HCT116 (cell line): ENCODE measurements around the gene MPP4.

Experiments used
- CTCF ChIP-seq, 3 experiments: fragments of 200-600 bp in 1 of 3; sonication (generic) in 1 of 3; IDR thresholded peaks in 2 of 3; conservative IDR thresholded peaks in 1 of 3; 2 replicates each; pipeline ENCODE4 v1.5.1; 2012 to 2017; ENCODE audit warnings: low read depth in 2 of 3, low read length in 2 of 3, antibody characterized with exemption in 1 of 3, borderline replicate concordance in 1 of 3, control low read depth in 1 of 3, mild to moderate bottlenecking in 1 of 3, mixed read lengths in 1 of 3, mixed run types in 1 of 3, moderate library complexity in 1 of 3; ENCODE audit not compliant: insufficient read depth in 1 of 3
- MAX ChIP-seq: IDR thresholded peaks from 2 replicates; pipeline ENCODE4 v1.6.1; 2012

- TF ChIP-seq CTCF (IDR thresholded peaks at IDR 0.05 in 2 of 3, conservative IDR thresholded peaks at IDR 0.05 in 1 of 3; ENCODE audit: borderline replicate concordance in 1 of 3, insufficient read depth in 1 of 3, low read depth in 2 of 3, low read length in 2 of 3), result no peak
- no peak for TF ChIP-seq MAX
Measured at GRCh38 chr2:201608021-201608420, 90.4 kb downstream of the MPP4 start.
